LHCN-M2 (cell line): ENCODE measurements around the gene GRID1. TPM values are rescaled to one million over a fixed set of nuclear protein-coding genes. Genes with fewer than 3 reads are reported as not detected.

Experiments
- DNase-seq: peaks from one replicate; pipeline ENCODE4 v3.0.0-alpha.2; 2012; ENCODE audit warnings: low read depth
- total RNA-seq: library from RNA; depleted of rRNA; stranded (reverse); fragments of >200 nt; gene quantifications from 2 replicates; pipeline ENCODE4 v1.2.3, GENCODE V29; 2014

The GRID1 gene
- total RNA-seq, 1 experiment from 2014 or later = not detected

DNA sequence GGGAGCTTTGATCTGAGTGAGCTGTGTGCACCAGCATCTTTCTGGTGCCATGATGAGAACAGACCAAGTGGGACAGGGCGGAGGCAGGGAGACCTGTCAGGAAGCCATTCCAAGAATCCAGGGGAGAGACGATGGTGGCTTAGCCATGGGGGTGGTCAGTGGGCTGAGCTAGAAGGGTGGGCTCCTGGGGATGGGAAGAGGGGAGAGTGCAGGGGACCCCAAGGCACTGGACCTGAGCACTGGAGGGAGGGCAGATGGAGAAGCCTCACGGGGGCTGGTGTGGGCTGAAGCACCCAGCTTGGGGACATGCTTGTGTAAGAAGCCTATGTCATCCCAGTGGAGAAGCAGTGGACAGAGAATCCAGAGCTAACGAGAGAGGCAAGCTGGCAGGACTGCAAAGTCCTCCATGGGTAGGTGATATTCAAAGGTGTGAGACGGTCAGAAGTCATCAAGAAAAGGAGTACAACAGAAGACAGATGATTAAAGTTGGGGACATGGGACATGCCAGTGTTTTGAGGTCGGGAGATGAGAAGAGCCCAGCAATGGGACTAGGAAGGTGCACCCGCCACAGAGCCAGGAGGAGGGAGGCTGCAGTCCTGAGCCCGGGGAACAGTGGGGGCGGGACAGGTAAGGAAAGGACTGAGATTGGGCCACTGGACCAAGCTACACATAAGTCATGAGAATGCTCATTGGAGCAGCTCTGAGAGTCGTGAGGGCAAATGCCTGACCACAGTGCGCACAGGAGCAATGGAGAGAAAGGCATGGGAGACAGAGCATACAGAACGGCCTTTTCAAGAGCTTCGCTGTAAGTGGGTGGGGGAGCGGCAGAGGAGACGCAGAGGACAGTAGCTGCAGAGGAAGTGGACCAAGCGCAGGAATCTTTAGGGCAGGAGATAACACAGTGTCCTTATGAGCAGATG, 72.0 kb downstream of the GRID1 start:
- no peak for DNase-seq

DNA sequence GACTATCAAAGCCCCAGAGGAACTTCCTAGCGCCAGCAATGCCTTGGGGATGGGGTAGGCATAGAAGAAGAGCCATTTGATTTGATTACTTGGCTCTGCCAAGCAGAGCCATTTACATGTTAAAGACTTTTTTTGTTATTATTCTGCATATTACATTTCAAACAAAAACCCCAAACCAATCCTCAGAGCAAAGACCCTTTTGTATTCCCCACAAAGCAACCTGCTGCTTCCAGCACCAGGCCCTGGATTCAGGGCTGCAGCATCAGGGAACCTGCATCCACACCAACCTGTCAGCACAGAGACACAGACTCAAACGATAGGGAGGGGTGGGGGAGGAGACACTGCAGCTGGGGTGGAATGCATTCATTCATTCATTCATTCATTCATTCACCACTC, 73.2 kb downstream of the GRID1 start:
- no peak for DNase-seq

DNA sequence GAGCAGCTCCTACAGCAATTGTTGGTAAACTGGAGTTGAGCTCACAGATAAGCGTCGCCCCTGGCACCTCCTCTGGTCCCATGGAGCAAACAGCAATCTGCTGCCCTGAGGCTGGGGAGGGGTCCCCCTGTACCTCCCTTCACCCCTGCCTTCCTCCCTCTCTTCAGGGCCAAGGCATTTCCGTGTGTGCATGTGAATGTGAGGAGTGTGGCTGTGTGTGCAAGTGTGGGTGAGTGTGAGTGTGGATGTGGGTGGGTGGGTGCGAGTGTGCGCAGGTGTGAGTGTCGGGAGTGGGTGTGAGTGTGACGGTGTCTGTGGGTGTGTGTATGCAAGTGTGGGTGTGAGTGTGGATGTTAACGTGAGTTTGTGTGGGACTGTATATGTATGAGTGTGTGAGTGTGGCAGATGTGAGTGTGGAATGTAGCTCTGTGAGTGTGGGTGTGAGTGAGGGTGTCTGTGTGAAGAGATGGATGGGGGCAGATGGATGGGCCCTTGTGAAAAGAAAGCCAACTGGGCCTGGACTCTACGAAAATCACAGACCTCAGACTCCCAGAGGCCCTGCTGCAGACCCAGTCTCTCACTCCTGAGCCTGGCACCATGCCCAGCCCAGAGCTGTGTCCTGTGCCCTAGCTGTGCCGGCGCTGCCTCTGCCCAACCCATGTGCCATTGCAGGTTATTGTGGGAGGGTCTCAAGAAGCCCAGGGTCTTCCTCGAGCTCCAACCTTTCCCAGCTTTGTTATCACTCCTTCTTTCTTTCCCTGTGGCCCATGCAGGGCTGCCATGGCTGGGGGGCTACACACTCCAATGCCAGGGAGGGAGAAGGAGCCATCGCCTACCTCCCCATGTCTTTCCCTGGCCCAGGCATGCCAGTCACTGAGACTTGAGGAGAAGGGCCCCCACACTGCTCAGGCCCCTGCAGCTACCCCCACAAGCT, 73.9 kb downstream of the GRID1 start:
- no peak for DNase-seq

DNA sequence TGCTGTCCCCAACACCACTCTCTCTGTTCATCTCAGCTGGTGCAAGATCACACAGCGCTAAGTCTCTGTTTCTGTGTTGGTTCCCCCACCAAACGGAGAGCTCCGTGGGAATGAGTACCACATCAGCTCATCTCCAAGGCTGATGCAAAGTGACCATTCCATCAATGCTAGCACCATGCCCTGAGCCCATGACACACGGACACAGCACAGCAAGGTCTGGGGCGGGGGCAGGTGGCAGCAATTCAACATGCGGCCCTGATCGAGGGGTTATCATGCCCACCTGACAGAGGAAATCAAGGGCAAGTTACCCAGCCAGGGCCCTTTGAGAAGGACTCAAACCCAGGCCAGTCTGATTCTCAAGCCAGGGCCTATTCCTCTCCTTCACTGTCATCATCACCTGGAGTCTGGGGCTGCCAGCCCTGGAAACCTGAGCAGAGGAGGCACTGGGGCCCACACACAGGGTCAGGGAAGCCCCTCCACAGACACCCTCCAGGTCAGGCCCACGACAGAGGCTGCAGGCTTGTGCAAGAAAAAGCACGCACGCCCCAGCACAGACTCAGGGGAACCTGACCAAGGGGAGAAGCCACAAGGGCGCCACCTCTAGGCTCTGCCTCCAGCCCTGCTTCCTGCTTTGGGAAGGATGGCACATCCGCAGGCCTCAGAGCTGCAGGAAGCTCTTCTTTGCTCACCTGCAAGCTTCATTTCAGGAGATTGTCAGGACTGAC, 74.8 kb downstream of the GRID1 start:
- no peak for DNase-seq

DNA sequence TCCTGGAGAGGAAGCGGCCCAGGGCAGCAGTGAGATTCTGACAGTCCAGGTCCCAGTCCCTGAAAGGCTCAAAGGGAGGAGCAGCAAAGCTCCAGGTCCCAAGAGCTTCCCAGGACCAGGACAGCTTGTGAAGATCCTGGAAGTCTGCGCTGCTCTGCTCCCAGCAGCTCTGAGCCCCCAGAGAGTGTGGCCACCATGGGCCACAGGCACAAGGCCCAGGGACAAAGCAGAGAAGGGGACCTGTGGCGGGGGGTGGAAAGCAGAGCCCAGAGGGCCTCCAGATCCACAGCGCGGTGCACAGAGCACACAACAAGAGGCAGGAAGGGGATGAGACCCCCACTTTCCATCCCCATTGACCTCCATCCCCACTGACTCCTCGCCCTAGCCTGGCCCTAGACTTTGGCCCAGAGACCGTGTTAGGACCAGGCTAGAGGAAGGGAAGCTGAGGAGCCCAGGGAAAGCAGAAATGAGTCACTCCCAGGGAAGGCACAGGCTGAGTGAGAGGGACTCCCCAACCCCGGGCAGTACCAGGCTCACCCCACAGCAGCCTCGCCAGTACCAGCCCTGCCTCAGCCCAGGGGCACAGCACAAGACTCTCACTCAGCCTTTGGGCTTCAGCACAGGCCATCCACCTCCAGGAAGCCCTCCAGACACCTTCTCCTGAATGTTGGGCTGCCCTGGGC, 75.5 kb downstream of the GRID1 start:
- DNase-seq = no peak

DNA sequence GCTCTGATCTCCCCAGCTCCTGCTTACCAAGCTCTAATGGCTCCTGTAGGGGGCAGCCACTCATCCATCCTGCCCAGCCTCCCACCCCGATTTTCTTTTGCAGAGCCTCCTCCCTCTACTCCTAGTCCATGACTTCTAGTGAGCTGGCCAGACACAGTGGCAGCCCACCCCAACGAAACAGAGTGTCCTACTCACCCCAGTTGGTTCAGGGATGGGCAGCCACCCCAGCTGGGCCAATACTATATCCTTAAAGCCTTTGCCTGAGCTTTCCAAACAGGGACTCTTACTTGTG, 77.1 kb downstream of the GRID1 start:
- DNase-seq = no peak

DNA sequence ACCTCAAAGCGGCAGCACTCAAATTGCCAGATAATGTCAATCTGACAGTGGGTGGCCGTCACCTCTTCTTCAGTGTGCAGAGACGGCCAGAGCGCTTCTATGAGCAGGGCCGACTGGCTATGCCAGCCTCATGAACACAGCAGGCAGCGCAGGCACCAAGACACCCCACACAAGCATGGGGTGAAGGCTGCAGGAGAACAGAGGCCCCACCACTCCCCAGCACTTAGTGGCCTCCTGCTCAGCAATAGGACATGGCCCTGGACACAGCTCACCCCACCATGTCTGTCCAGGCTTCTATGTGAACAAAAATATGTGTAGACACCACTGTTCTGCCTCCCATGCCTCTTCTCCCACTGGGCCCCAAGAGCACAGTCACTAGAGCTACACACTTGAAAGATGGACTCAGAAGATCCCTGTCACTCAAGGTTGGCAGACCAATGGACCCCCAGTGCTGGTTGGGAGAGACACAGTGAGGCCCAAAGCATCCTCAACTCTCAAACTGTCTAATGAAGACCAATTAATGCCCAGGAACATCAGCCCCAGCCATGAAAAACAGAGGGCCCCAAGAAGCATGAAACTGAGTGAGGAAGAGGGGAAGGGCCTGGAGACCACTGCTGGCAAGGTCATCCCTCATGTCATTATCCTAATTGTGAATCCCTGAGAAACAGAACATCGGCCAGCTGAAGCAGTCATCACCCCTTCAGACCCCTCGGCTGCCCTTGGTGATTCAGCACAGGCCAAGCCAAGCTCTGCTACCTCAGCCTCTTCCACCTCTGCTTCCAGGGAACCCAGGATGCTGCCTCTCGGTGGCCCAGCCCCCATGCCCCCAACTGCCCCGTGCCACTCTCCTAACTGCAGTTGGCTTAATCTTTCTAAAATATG, 77.7 kb downstream of the GRID1 start:
- DNase-seq = no peak

DNA sequence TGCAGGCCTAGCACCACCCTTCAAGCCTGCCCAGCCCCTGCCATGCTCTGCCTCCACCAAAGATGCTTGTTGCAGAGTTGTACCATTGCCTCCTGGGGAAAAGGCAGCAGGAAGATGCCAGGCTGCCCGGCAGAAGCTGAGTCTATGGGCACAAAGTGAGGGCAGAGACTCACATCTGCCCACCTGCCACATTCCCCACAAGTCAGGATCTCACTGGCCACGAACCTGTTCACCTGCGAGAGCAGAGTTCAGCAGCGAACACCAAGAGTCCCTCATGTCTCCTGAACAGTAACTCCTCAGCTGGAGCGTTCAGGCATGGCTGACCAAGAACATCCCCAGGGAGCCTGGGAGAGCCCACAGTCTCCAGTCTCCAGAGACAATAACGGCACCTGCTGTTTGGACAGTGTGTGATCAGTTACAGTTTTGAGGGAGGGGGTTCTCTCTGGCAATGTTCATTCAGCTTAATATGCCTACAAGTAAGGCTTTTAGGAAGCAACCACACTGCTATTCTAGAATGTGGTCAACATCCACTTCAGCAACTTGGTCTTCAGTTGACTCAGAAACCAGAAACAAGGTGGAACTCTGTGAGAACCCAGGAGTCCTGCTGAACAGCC, 78.5 kb downstream of the GRID1 start:
- no peak for DNase-seq

DNA sequence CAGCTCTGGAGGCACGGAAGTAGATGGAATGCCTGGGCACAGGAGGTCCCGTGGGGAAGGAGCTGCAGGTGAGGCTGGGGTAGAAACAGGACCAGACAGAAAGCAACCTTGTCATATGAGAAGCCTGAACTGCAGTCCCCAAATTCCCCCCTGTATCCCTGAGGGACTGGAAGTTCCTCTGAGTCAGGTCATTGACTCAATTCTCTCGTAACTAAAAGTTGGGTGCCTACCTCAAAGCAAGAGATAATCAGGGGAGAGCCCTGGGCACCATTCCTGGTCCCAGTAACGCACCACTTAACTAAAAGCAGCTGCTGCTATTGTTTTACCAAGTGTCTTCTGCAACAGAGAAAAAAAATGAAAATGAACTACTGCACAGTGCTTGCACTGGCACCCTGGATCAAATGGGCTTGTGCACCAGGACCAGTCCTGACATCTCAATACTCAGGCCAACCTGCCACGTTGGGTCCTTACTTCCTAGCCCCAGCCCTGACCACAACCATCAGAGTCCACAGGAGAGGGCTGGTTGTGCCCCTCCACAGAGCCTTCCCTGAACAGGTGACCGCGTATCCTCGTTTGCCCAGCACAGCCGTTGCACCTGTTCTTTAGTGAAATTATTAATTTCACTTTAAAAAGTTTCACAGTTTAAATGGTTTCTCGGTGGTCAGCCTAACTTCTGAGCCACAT, 79.3 kb downstream of the GRID1 start:
- no peak for DNase-seq

DNA sequence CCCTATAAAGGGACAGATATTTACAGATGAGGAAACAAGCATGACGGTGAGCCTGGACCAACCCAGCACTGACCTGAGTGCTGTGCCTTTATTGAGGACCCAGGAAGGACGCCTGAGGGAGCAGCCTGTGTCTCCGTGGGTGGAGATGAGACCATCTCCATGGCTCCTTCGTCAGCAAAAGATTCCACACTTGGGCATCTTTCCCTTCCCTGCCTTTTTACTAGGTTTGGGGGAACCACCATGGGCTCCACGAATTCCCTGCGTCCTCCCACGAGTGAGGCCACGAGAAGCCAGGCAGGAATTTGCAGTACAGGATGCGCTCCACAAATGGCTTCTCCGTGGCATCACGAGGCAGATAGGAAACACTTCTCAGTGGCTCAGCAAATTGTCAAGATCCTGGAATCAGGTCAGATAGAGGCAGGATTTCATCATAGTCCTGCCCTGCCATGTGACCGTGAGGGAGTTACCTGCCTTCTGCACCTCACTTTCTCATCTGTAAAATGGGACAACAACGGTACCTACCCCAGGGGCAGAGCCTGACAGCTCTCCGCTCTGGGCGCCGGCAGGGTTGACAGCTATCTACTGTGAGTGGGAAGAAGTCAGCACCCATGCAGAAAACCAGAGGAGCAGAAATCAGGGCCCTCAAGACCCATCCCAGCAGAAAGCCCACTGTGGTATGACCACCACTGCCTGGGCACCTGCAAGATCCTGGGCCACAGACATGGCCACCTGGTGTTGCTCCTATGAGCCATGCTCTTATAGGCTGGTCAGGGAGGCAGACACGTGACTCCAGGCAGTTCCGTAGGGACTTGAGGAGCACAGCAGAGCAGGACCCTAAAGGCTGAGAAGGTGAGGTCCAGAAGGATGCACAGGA, 80.1 kb downstream of the GRID1 start:
- DNase-seq = no peak

DNA sequence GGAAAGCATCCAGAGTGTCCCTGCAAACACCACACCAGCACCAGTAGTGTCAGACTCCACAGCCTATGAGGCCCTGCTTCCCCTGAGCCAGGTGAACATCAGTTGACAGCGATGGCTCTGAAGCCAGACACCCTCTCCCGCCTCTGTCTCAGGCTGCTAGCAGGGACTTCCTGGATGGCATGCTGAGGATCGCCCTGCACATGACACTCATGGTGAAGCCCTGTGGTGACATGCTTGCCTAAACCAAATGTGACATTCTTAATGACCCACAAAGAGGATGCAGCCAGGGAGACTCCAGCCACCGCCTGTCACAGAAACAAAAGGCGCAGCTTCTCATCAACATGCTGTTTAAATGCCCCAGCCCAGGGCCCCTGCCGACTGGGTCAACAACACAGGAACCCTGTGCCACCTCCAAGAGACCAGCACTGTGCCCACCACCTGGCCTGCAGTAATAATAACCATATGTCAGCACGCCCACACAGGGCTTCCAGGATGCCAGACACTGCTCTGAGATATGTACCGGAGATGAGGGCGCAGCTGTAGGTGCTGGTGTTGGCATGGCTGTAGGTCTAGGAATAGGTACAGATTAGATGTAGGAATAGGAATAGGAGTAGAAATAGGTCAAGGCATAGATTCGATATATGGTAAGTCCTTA, 81.3 kb downstream of the GRID1 start:
- DNase-seq = no peak

DNA sequence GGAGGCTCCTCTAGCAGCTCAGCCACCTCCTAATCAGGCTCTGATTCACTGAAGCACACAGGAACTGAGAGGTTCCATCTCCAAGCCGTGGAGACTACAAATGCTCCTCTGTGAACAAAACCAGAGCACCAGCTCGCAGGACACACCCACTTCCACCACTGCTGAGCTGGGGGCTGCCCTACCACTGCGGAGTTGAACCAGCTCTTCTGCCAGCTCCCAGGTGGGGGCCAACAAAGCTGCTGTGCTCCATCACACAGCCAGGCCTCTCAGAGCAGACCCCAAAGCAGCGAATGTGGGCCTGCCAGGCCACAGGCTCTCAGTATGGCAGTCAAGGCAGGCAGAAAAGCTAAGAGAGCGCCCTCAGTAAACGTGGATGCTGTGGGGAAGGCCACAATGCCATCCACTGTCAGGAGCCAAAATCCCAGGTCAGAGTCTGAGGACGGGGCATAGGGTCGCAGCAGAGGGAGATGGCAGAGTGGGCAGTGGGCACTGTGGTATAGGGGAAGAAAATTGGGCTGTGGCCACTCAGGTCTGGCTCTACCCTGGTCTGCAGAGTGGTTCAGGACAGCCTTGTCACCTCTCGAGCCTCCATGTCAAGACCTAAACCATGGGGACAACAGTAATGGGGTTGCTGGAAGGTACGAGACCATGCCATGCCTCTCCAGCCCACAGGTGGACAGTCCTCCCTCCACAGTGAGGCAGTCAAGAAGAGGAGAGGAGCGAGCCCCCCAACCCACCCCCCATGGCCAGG, 82.1 kb downstream of the GRID1 start:
- no peak for DNase-seq

DNA sequence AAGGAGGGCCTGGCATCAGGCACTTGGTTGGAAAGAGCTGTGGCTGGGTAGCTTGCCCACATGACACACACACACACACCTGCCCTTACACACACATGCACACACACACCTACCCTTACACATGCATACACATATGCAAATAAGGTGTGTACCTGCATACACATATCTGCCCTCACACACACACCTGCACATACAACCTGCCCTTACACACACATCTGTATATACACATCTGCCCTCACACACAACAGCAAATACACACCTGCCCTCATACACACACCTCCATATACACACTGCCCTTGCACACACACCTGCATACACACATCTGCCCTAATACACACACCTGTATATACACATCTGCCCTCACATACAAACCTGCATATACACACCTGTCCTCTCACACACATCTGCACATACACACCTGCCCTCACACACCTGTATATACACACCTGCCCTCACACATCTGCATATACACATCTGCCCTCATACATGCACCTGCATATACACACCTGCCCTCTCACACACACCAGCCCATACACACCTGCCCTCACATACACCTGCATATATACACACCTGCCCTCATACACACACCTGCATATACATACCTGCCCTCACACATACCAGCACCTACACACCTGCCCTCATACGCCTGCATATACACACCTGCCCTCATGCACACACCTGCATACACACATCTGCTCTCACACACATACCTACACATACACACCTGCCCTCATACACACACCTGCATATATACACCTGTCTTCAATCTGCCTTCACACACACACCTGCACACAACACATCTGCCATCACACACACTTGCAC, 82.9 kb downstream of the GRID1 start:
- DNase-seq = no peak

DNA sequence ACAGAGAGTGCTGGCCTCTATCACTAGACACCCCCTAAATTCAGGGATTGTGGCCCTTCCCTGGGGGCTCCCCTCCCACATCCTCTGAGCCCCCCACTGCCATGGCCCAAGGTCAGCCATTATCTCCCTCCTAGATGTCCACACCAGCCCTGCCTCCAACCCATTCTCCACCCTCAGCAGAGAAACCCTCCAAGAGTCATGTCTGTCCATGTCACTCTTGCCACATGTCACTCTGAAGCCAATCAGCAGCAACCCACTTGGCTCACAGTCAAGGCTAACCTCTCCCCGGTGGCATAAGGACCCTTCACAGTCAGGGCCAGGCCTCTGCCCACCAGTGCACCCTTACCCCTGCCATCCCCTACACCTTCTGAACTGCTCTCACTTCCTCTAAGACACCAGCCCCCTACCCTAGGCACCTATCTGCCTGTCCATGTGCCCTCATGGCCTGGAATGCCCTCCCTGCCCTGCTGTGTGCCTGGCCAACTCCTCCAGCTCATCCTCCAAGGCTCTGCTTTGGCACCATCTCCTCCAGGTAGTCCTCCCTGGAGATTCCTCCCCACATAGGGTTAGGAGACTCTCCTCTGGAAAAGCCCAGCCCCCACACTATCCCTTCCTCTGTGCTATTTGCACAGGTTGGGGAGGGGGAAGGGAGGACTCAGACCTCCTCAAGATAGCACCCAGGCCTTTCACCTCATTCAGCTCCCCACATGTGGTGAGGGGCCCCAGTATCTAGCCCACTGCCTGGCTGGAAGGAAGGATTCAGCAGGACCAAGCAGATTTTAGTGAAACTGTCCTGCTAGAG, 83.7 kb downstream of the GRID1 start:
- no peak for DNase-seq

DNA sequence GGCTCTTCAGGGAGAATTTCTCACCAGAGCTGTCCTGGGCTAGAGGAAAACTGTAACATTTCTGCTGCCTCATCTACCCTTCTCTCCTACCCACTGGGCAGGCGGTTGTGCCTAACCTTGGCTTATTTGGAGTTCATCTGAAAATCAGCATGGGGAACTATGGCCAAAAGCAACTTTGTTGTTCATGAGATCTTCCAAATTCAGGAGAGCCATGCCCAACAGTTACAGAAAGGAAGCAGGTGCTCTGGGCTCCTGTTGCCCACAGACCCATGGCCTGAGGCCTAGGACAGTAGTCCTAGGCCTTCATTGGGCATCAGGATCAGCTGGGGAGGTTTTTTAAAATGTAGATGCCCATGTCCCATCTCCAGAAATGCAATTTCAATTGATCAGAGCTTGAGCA, 85.2 kb downstream of the GRID1 start:
- DNase-seq = no peak
